Sigmoid colon (tissue), 7 donors: ENCODE data around the gene OSBPL5. TPM values are rescaled to one million over a fixed set of nuclear protein-coding genes. Genes with fewer than 3 reads are reported as not detected.

Experiments
- DNase-seq: peaks from one replicate; pipeline ENCODE4 v3.0.0-alpha.2; 2019
- H3K27ac ChIP-seq, 4 donors: fragments of 200-600 bp; sonication (generic); one replicate each; pipeline ENCODE4 v1.5.1; 2016 to 2019; ENCODE audit warnings: mild to moderate bottlenecking in 1 of 4
- H3K27me3 ChIP-seq, 3 donors: fragments of 200-600 bp; sonication (generic); one replicate each; pipeline ENCODE4 v1.5.1; 2019; ENCODE audit warnings: mild to moderate bottlenecking in 1 of 3
- H3K36me3 ChIP-seq, 4 donors: fragments of 200-600 bp; sonication (generic); one replicate each; pipeline ENCODE4 v1.5.1; 2016 to 2019
- H3K4me1 ChIP-seq, 4 donors: fragments of 200-600 bp; sonication (generic); one replicate each; pipeline ENCODE4 v1.5.1; 2017 to 2019
- H3K4me3 ChIP-seq, 4 donors: fragments of 200-600 bp; sonication (generic); one replicate each; pipeline ENCODE4 v1.5.1; 2017 to 2019; ENCODE audit warnings: mild to moderate bottlenecking in 2 of 4, moderate library complexity in 1 of 4
- H3K9me3 ChIP-seq, 4 donors: fragments of 200-600 bp in 3 of 4; sonication (generic) in 3 of 4; one replicate each; pipeline versions ENCODE4 v1.5.1 to v1.6.1; 2013 to 2019
- EP300 ChIP-seq, 4 donors: sonication (generic); formaldehyde crosslinking; IDR thresholded peaks; one replicate each; pipeline ENCODE4 v1.6.1; 2017; ENCODE audit warnings: antibody characterized with exemption in 4 of 4
- POLR2A ChIP-seq, 2 donors: fragments of 450-650 bp; IDR thresholded peaks; one replicate each; pipeline ENCODE4 v1.6.1; 2016; ENCODE audit warnings: antibody characterized with exemption in 2 of 2, mild to moderate bottlenecking in 2 of 2, moderate library complexity in 2 of 2
- POLR2AphosphoS5 ChIP-seq, 4 donors: sonication (generic); formaldehyde crosslinking; IDR thresholded peaks; one replicate each; pipeline ENCODE4 v1.6.1; 2017; ENCODE audit warnings: antibody characterized with exemption in 4 of 4
- WGBS, 2 donors: extraction: QIAGEN DNeasy Blood & Tissue Kit; methylation state at CpG; one replicate each; pipeline ENCODE4 v1.1.7; 2013; 5-methylcytosine and 5-hydroxymethylcytosine counted together
- intact Hi-C: fragments of 100-400 bp; cut with DNase I; formaldehyde crosslinking; loops from one replicate; pipeline ENCODE4 v1.15.1; 2023
- polyA plus RNA-seq, 3 donors: library from polyadenylated mRNA; stranded (reverse); fragments of 200-250 nt; gene quantifications; one replicate each; pipeline ENCODE4 v1.2.3, GENCODE V29; 2013
- total RNA-seq, 4 donors: library from RNA; depleted of rRNA; stranded (reverse); fragments of >200 nt; gene quantifications; one replicate each; pipeline ENCODE4 v1.1.0, GENCODE V29; 2016
- TF ChIP-seq, protein P1 (sequence below), 4 experiments: fragments of 450-650 bp in 3 of 4; fragments of 200-600 bp in 1 of 4; IDR thresholded peaks; one replicate each; pipeline ENCODE4 v1.5.1; 2016 to 2019; ENCODE audit warnings: antibody characterized with exemption in 4 of 4, mild to moderate bottlenecking in 3 of 4, moderate library complexity in 2 of 4
- donor health status: healthy with polysubstance abuse.
- donor health status: Bipolar disorder and iron deficiency.
- donor health status: healthy.

Gene OSBPL5
- total and polyA plus RNA-seq, 7 donors, result 16.6 to 69.2 (median 29.8) TPM

DNA sequence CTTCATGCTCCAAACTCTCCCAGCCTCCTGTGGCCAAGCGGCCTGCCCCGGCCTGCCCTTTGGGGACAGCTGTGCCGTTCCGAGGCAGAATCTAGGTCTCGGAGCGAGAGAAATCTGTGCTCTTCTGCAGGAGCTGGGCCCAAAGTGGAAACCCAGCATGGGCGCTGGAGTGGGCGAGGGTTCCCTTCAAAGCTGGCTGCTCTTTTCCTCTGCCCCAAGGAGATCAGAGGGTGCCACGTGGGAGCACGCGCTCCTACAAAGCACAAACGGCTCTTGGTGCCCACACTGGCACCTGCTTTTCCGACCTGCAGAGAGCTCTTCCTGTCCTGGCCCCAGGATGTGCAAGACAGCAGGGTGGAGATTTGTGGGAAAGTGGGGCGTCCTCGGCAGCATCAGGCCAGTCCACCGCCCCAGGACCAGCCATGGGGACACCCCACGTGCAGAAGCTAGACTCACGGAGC is 6.9 kb downstream of the OSBPL5 start:
- no peak overlapping the region for H3K4me3 ChIP-seq
- H3K36me3 ChIP-seq, result no peaks in the 10 kb centered on the region
- 92% methylated on average over 18 of the region's 18 CpGs for WGBS, 2 donors
- peak; percentile 54 for DNase-seq
- intact Hi-C loops, result no loop called here
- H3K4me1 ChIP-seq, result peaks cover 0 to 95% (median 92%) of the 10 kb centered on the region in 4 donors
- no peak for TF ChIP-seq EP300 (IDR thresholded peaks at IDR 0.05)
- no peaks in the 10 kb centered on the region for H3K27me3 ChIP-seq
- peak overlapping the region; percentile 91 to 96 (median 92) for H3K27ac ChIP-seq
- H3K9me3 ChIP-seq, result no peaks in the 10 kb centered on the region

DNA sequence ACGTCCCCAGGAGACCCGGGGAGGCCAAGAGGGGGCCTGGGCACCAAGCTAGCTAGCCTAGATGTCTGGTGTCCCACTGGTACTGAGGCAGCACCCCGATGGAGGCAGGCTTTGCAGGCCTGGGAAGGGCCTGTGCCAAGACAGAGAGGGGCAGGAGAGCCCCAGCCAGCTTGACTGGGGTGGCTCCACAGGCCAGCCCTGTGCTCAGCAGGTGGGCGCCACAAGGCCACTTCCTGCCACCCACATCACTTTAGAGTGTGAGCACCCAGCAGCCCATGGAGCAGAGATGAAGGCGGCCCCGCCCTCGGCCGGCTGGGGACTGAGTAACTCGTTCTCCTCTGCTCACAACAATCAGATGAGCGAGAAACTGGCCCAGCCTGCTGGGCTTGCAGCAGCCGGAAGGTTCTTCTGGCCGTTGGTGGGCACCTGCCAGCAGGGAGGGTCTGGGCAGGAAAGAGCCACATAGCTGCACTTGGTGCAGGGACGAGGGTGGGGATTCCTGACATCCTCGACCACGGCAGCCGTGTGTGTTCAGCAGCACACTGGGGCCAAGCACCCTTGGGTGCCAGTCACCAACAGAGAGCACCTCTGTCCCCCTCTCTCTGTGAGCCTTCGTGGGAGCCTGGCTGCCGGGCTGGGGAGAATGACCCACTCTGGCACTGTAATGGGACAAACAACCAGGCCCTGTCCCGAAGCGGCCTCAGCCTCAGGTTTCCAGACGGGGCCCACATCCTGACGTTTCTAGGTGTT is 7.6 kb downstream of the OSBPL5 start:
- TF ChIP-seq POLR2A (IDR thresholded peaks at IDR 0.05) (no peak), POLR2AphosphoS5 (IDR thresholded peaks at IDR 0.05) (no peak), EP300 (IDR thresholded peaks at IDR 0.05) (no peak)
- TF ChIP-seq, protein P1, sequence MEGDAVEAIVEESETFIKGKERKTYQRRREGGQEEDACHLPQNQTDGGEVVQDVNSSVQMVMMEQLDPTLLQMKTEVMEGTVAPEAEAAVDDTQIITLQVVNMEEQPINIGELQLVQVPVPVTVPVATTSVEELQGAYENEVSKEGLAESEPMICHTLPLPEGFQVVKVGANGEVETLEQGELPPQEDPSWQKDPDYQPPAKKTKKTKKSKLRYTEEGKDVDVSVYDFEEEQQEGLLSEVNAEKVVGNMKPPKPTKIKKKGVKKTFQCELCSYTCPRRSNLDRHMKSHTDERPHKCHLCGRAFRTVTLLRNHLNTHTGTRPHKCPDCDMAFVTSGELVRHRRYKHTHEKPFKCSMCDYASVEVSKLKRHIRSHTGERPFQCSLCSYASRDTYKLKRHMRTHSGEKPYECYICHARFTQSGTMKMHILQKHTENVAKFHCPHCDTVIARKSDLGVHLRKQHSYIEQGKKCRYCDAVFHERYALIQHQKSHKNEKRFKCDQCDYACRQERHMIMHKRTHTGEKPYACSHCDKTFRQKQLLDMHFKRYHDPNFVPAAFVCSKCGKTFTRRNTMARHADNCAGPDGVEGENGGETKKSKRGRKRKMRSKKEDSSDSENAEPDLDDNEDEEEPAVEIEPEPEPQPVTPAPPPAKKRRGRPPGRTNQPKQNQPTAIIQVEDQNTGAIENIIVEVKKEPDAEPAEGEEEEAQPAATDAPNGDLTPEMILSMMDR (IDR thresholded peaks at IDR 0.05), result no peak
- Histone ChIP-seq H3K4me1 (peaks cover 0 to 95% (median 92%) of the 10 kb centered on the region in 4 donors), H3K27ac (peak overlapping the region; percentile 76 to 96 (median 92)), H3K36me3 (no peaks in the 10 kb centered on the region), H3K4me3 (no peak overlapping the region), H3K9me3 (no peaks in the 10 kb centered on the region), H3K27me3 (no peaks in the 10 kb centered on the region)
- WGBS, 2 donors, result 75 to 77% methylated on average over 22 of the region's 22 CpGs
- peak; percentile 64 for DNase-seq
- intact Hi-C loops, result no loop called here

- H3K27me3 ChIP-seq, result no peaks in the 10 kb centered on the region
- TF ChIP-seq POLR2AphosphoS5 (IDR thresholded peaks at IDR 0.05) (no peak), EP300 (IDR thresholded peaks at IDR 0.05) (no peak), POLR2A (IDR thresholded peaks at IDR 0.05) (no peak)
- TF ChIP-seq, protein P1 (IDR thresholded peaks at IDR 0.05), result no peak
- no peaks in the 10 kb centered on the region for H3K9me3 ChIP-seq
- peaks cover 0 to 4% (median 0%) of the 10 kb centered on the region in 4 donors for H3K36me3 ChIP-seq
- peak; percentile 65 for DNase-seq
- H3K27ac ChIP-seq, result peak overlapping the region; percentile 76 to 96 (median 92)
- H3K4me3 ChIP-seq, result peak overlapping the region; percentile 18 to 48 (median 37)
- 78 to 85% methylated on average over 31 of the region's 31 CpGs for WGBS, 2 donors
- peaks cover 0 to 95% (median 90%) of the 10 kb centered on the region in 4 donors for H3K4me1 ChIP-seq
- intact Hi-C loops, result no loop called here
Measured at GRCh38 chr11:3156661-3157311, 8.3 kb downstream of the OSBPL5 start.

DNA sequence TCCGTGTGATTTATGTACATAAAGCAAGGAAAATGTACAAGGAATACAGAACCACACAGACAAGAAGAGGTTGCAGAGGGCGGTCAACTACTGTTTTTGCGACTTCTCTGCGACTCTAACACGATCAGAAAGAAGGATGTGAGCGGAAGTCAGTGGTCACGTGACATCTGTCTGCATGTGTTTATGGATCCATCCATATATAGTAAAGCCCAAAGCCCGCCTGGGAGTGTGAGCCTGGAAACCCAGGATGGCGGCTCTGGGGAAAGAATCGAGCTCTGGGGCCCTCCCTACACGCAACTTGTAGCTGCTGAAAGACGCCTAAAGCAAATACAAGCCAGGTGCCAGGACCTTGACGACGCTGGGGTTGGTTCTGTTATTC is 8.8 kb downstream of the OSBPL5 start:
- intact Hi-C loops, result no loop called here
- DNase-seq, result peak; percentile 88

More for the DNA sequence above, 8.8 kb downstream of the OSBPL5 start:
- peak overlapping the region; percentile 76 to 96 (median 92) for H3K27ac ChIP-seq
- peaks cover 0 to 4% (median 0%) of the 10 kb centered on the region in 4 donors for H3K36me3 ChIP-seq
- peak overlapping the region; percentile 18 to 48 (median 37) for H3K4me3 ChIP-seq
- peaks cover 0 to 95% (median 87%) of the 10 kb centered on the region in 4 donors for H3K4me1 ChIP-seq
- 80 to 82% methylated on average over 14 of the region's 14 CpGs for WGBS, 2 donors
- no peaks in the 10 kb centered on the region for H3K27me3 ChIP-seq
- TF ChIP-seq POLR2A (IDR thresholded peaks at IDR 0.05) (peak; percentile 38 to 55), POLR2AphosphoS5 (IDR thresholded peaks at IDR 0.05) (peak; percentile 68 to 83 (median 77))
- TF ChIP-seq, protein P1 (IDR thresholded peaks at IDR 0.05), result no peak
- H3K9me3 ChIP-seq, result no peaks in the 10 kb centered on the region
